ENCODE measurements around the gene C16orf46.

Gene C16orf46

DNA sequence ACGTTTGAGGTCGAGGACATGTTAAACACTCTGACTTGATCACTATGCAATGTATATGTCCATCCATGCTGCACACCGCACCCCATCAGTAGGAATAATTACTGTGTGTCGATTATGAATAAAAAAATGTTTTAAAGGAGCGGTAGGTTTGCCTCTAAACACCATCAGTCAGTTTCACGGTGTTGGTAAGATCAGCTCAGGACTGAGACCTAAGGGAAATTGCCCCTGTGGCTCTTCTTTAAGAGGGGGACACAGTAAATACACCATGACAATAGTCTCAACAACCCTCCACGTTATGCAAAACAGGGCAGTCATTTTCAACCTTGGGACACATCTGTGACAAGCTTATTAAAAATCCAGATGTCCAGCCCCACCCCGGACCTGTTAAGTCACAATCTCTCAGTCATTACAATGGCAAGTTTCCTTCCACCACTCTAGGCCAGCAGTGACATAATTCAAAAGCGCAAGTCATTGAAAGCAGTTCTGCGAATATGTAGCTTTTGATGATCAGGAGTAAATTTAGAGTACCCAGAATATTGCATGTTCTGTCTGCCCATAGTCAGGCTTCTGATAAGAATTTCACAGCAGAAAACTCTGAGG, 40.2 kb downstream of the C16orf46 start:
- peak overlapping the region; percentile 92 for H3K9ac ChIP-seq (ENCODE audit: insufficient read length, low read depth)
- H3K4me1 ChIP-seq (ENCODE audit: insufficient read depth, insufficient read length) = no peaks in the 10 kb centered on the region
- DNase-seq (ENCODE audit: low read depth, low spot score) = no peak
- H3K36me3 ChIP-seq (ENCODE audit: insufficient read depth, insufficient read length, low read length) = peaks cover 49% of the 10 kb centered on the region
- peaks cover 13% of the 10 kb centered on the region for H3K9me3 ChIP-seq (ENCODE audit: insufficient read depth, low read length)
- H3K27me3 ChIP-seq (ENCODE audit: insufficient read depth, insufficient read length) = no peaks in the 10 kb centered on the region
- H3K4me3 ChIP-seq (ENCODE audit: insufficient read length, low read depth) = peak overlapping the region; percentile 81
- TF ChIP-seq YY1 (IDR thresholded peaks at IDR 0.05; ENCODE audit: insufficient read depth, insufficient read length) = no peak
- TF ChIP-seq SUZ12 (IDR thresholded peaks at IDR 0.05; ENCODE audit: extremely low read depth, insufficient read depth, insufficient read length) = no peak
- no peak for TF ChIP-seq ZNF274 (IDR thresholded peaks at IDR 0.05; ENCODE audit: low read depth, low read length)

DNA sequence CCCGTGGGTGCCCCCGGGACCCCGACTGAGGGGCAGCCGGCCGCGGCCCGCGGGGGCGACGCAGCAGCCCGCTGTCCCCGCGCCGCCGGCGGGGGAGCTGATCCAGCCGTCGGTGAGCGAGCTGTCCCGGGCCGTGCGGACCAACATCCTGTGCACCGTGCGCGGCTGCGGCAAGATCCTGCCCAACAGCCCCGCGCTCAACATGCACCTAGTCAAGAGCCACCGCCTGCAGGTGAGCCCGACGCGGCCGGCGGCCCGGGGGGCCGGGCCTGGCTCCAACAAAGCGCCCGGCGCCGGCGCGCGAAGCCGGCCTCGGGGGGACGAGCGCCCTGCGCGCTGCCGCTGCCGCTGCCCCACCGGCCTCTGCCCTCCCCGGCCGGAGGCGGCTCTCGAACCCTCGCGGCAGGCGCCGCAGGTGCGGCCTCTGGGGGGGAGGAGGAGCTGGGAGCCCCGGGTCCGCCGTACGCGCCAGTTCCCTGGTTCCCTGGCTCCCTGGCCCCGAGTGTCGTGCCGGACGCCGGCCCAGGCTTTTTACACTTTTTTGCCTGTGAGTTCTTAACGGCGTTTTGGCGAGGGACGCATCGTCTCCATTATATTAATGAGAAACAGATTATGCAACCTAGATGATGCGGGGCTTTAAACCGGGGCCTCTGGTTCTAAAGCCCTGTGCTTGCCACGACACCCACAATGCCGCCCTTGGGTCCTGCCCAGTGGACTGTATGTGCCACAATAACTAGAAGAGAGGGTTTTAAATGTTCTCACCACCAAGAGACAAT, 40.9 kb downstream of the C16orf46 start:
- H3K4me3 ChIP-seq (ENCODE audit: insufficient read length, low read depth) = peak overlapping the region; percentile 81
- H3K9ac ChIP-seq (ENCODE audit: insufficient read length, low read depth) = peak overlapping the region; percentile 92
- H3K4me1 ChIP-seq (ENCODE audit: insufficient read depth, insufficient read length) = no peaks in the 10 kb centered on the region
- no peak for TF ChIP-seq ZNF274 (IDR thresholded peaks at IDR 0.05; ENCODE audit: low read depth, low read length)
- no peak for DNase-seq (ENCODE audit: low read depth, low spot score)
- no peaks in the 10 kb centered on the region for H3K27me3 ChIP-seq (ENCODE audit: insufficient read depth, insufficient read length)
- peaks cover 49% of the 10 kb centered on the region for H3K36me3 ChIP-seq (ENCODE audit: insufficient read depth, insufficient read length, low read length)
- peaks cover 13% of the 10 kb centered on the region for H3K9me3 ChIP-seq (ENCODE audit: insufficient read depth, low read length)

DNA sequence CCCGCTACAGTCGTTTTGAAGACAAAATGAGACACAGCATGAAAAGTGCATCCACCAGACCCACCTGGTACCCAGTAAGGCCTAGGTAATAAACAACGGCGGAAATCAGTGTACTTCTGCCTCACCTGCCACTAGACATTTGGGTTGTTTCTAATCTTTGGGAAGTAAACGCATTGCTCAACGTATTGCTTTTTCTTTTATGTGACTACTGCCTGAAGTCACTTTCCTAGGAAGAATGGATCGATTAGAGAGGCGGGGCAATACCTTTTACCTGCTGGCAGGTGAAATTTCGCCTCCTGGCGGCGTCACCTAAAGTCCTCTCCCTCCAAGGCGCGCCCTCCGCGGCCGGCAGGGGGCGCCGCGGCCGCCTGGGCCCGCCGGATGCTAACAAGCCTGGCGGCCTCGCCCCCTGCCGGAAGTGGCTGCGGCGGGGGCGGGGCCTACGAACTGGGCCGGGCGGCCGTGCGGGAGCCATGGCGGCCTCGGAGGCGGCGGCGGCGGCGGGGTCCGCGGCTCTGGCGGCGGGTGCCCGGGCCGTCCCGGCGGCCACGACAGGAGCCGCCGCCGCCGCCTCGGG, 41.6 kb downstream of the C16orf46 start, which contains the start of gene ATMIN:
Gene ATMIN, plus strand, starts transcription at position 445 of the 577 bp plus-strand sequence. Its CDS starts 29 bp downstream, at position 474.
- peak within 1 kb of the TSS; percentile 81 for H3K4me3 ChIP-seq (ENCODE audit: insufficient read length, low read depth)
- TF ChIP-seq YY1 (IDR thresholded peaks at IDR 0.05; ENCODE audit: insufficient read depth, insufficient read length) (no peak), ZNF274 (IDR thresholded peaks at IDR 0.05; ENCODE audit: low read depth, low read length) (no peak), SUZ12 (IDR thresholded peaks at IDR 0.05; ENCODE audit: extremely low read depth, insufficient read depth, insufficient read length) (no peak)
- DNase-seq (ENCODE audit: low read depth, low spot score) = peak; percentile 80
- H3K36me3 ChIP-seq (ENCODE audit: insufficient read depth, insufficient read length, low read length) = peaks cover 54% of the 10 kb centered on the region
- no peaks in the 10 kb centered on the region for H3K4me1 ChIP-seq (ENCODE audit: insufficient read depth, insufficient read length)
- peak within 1 kb of the TSS; percentile 92 for H3K9ac ChIP-seq (ENCODE audit: insufficient read length, low read depth)
- peaks cover 13% of the 10 kb centered on the region for H3K9me3 ChIP-seq (ENCODE audit: insufficient read depth, low read length)
- H3K27me3 ChIP-seq (ENCODE audit: insufficient read depth, insufficient read length) = no peaks in the 10 kb centered on the region

DNA sequence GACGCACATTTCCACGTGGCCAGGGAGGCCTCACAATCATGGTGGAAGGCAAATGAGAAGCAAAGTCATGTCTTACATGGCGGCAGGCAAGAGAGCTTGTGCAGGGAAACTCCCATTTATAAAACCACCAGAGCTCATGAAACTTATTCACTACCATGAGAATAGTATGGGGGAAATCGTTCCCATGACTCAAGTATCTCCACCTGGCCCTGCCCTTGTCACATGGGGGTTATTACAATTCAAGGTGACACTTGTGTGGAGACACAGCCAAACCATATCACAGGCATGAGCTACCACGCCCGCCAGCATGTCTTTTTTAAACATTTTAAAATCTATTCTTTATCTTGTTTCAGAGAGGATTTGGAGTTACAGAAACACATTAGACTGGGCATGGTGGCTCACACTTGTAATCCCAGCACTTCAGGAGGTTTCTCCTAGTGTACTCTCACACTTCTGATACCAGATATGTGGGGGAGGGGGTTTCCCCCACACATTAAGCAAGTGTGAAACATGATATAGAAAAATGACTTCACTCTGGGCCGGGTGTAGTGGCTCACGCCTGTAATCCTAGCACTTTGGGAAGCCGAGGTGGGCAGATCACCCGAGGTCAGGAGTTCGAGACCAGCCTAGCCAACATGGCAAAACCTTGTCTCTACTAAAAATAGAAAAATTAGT, 47.0 kb downstream of the C16orf46 start:
- Histone ChIP-seq H3K4me3 (ENCODE audit: insufficient read length, low read depth) (no peak overlapping the region), H3K27me3 (ENCODE audit: insufficient read depth, insufficient read length) (no peaks in the 10 kb centered on the region), H3K9ac (ENCODE audit: insufficient read length, low read depth) (no peak overlapping the region), H3K4me1 (ENCODE audit: insufficient read depth, insufficient read length) (no peaks in the 10 kb centered on the region), H3K36me3 (ENCODE audit: insufficient read depth, insufficient read length, low read length) (peaks cover 70% of the 10 kb centered on the region), H3K9me3 (ENCODE audit: insufficient read depth, low read length) (peaks cover 8% of the 10 kb centered on the region)
- TF ChIP-seq ZNF274 (IDR thresholded peaks at IDR 0.05; ENCODE audit: low read depth, low read length) (no peak), SUZ12 (IDR thresholded peaks at IDR 0.05; ENCODE audit: extremely low read depth, insufficient read depth, insufficient read length) (no peak)
- DNase-seq (ENCODE audit: low read depth, low spot score) = no peak

DNA sequence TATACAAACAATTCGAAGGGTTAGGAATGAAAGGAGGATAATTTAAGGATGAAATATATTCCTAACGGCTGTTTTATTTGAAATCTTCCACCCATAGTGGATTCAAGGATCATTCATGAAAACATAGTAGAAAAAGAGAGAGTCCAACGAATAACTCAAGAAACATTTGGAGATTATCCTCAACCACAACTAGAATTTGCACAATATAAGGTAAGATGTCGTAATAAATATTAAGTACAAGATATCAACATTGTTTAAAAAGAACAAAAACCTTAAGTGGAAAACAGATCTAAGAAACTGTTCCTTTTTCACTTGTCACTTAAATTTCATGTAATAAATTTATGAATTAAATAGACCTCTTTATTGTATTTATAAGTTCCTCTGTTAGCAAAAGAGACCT, 50.6 kb downstream of the C16orf46 start:
- no peaks in the 10 kb centered on the region for H3K4me1 ChIP-seq (ENCODE audit: insufficient read depth, insufficient read length)
- TF ChIP-seq SUZ12 (IDR thresholded peaks at IDR 0.05; ENCODE audit: extremely low read depth, insufficient read depth, insufficient read length) (no peak), YY1 (IDR thresholded peaks at IDR 0.05; ENCODE audit: insufficient read depth, insufficient read length) (no peak), ZNF274 (IDR thresholded peaks at IDR 0.05; ENCODE audit: low read depth, low read length) (no peak)
- DNase-seq (ENCODE audit: low read depth, low spot score) = no peak
- peaks cover 88% of the 10 kb centered on the region for H3K36me3 ChIP-seq (ENCODE audit: insufficient read depth, insufficient read length, low read length)
- no peaks in the 10 kb centered on the region for H3K9me3 ChIP-seq (ENCODE audit: insufficient read depth, low read length)
- H3K9ac ChIP-seq (ENCODE audit: insufficient read length, low read depth) = no peak overlapping the region
- no peak overlapping the region for H3K4me3 ChIP-seq (ENCODE audit: insufficient read length, low read depth)
- no peaks in the 10 kb centered on the region for H3K27me3 ChIP-seq (ENCODE audit: insufficient read depth, insufficient read length)

DNA sequence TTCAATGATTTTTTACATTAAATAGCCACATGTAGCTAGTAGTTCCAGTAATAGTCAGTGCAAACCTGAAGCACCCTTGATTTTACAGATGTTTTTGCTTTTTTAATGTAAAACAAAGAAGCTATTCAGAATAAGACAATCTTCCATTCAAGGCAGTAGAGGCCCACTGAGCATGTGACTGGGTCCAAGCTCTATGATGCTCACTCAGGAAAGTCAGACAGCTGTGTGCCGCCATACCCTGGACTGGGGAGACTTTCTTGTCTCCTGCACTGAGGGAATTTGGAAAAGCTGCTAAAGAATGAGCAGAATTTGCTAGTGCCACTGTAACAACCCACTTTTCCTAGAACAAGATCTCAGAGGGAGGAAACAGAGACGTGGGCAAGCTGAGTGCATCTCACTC, 58.5 kb downstream of the C16orf46 start:
- Histone ChIP-seq H3K9me3 (ENCODE audit: insufficient read depth, low read length) (no peaks in the 10 kb centered on the region), H3K27me3 (ENCODE audit: insufficient read depth, insufficient read length) (no peaks in the 10 kb centered on the region), H3K9ac (ENCODE audit: insufficient read length, low read depth) (no peak overlapping the region), H3K36me3 (ENCODE audit: insufficient read depth, insufficient read length, low read length) (peaks cover 96% of the 10 kb centered on the region), H3K4me3 (ENCODE audit: insufficient read length, low read depth) (no peak overlapping the region), H3K4me1 (ENCODE audit: insufficient read depth, insufficient read length) (no peaks in the 10 kb centered on the region)
- DNase-seq (ENCODE audit: low read depth, low spot score) = no peak
- TF ChIP-seq SUZ12 (IDR thresholded peaks at IDR 0.05; ENCODE audit: extremely low read depth, insufficient read depth, insufficient read length) (no peak), YY1 (IDR thresholded peaks at IDR 0.05; ENCODE audit: insufficient read depth, insufficient read length) (no peak), ZNF274 (IDR thresholded peaks at IDR 0.05; ENCODE audit: low read depth, low read length) (no peak)

DNA sequence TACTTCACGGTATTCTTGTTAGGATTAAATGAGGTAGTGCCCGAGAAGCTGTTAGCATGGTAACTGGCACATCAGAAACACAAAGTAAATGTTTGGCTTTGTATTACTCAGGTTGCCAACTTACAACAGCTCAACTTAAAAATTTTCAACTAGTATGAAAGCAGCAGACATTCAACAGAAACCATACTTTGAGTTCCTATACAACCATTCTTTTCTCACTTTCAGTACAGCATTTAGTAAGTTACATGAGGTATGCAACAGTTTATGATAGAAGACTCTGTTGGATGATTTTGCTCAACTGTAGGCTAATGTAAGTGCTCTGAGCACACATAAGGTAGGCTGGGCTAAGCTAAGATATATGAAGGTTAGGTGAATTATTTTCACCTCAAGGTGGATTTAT, 62.4 kb downstream of the C16orf46 start:
- H3K4me3 ChIP-seq (ENCODE audit: insufficient read length, low read depth) = no peak overlapping the region
- DNase-seq (ENCODE audit: low read depth, low spot score) = no peak
- TF ChIP-seq SUZ12 (IDR thresholded peaks at IDR 0.05; ENCODE audit: extremely low read depth, insufficient read depth, insufficient read length) (no peak), YY1 (IDR thresholded peaks at IDR 0.05; ENCODE audit: insufficient read depth, insufficient read length) (no peak), ZNF274 (IDR thresholded peaks at IDR 0.05; ENCODE audit: low read depth, low read length) (no peak)
- no peaks in the 10 kb centered on the region for H3K27me3 ChIP-seq (ENCODE audit: insufficient read depth, insufficient read length)
- no peaks in the 10 kb centered on the region for H3K4me1 ChIP-seq (ENCODE audit: insufficient read depth, insufficient read length)
- no peaks in the 10 kb centered on the region for H3K9me3 ChIP-seq (ENCODE audit: insufficient read depth, low read length)
- no peak overlapping the region for H3K9ac ChIP-seq (ENCODE audit: insufficient read length, low read depth)
- peaks cover 98% of the 10 kb centered on the region for H3K36me3 ChIP-seq (ENCODE audit: insufficient read depth, insufficient read length, low read length)

Measured in NT2/D1 (cell line).